HG02763 (cell line): ENCODE measurements around the gene OXSR1.
"Not testable (repeated sequence)": the region's sequence is repeated elsewhere in the genome, so short reads cannot be mapped to it uniquely, and the experiment has no call there.

Experiments used
- ATAC-seq: cut with Tn5 transposase; IDR thresholded peaks from one replicate; pipeline ENCODE4 v1.9.1; 2021; ENCODE audit warnings: mild to moderate bottlenecking, moderate library complexity; ENCODE audit not compliant: unreplicated experiment

OXSR1 gene

DNA sequence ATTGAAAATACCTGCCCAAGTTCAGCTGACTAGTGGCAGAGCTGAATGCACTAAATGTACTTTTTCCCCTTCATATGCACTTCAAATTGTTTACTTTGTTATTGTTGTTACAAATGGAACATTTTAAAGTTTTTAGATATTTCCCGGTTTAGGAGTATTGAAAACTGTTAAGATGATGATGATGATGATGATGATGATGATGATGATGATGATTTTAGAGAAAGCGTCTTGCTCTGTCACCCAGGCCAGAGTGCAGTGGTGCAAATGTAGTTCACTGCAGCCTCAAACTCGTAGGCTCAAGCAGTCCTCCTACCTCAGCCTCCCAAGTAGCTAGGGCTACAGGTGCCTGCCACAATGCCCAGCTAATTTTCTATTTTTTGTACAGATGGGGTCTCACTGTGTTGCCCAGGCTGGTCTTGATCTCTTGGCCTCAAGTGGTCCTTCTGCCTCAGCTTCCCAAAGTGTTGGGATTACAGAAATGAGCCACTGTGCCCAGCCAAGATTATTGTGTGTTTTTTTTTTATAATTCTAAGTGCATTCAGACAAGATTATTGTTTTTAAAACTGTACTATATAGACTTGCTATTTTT is 54.4 kb downstream of the OXSR1 start:
- no peak for ATAC-seq

DNA sequence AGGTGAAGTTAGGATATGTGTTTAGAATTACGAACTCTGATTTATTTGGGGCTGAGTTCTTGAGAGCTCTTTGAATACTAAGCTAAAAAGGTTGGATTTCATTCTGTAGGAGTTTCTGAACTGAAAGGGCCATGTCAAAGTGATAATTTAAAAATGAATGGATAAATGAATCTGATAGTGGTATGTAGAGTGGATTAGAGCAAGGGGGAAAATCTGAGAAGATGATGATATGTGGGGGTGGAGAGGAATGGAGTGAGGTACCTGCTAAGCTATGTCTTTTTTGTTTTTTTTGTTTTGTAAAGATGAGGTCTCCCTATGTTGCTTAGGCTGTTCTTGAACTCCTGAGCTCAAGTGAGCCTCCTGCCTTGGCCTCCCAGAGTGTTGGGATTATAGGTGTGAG is 55.7 kb downstream of the OXSR1 start:
- no peak for ATAC-seq

DNA sequence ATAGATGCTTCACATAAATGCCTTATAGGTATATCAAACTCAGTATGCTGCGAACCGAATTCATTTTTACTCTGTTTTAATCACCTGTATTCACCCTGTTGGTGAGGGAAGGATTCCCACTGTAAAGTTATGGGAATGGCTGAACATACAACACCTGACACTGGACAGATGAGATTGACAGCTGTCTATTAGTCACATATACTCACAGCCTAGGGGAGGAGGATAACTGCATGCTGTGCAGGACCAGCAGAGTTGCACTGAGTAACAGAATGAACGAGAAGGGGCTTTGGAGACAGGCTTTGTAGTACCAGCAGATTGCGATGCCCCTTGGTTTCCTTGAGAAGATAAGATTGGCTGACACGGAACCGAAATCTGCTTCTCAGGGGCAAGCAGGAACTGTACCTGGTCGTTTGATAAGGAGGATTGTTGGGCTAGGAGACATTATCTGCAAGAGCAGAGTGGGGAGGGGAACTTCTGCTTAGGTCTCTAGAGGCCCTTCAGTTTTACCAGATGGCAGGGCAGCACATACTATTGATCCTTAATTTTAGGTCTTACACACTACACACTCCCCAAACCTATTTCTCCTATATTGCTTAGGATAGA is 56.8 kb downstream of the OXSR1 start:
- ATAC-seq = no peak

DNA sequence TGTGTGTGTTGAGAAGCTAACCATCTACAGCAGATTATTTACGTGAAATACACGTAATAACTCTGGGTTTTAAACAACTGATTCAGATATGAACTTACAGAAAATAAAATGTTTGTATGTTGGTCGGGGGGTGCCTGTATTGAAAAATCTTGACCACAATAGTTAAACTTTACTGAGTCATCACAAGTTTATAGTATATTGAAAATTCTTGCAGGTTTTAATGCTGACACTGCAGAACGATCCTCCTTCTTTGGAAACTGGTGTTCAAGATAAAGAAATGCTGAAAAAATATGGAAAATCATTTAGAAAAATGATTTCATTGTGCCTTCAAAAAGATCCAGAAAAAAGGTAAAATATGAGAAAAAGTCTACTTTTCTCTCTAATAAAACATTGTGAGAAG is 59.0 kb downstream of the OXSR1 start:
- ATAC-seq = no peak

DNA sequence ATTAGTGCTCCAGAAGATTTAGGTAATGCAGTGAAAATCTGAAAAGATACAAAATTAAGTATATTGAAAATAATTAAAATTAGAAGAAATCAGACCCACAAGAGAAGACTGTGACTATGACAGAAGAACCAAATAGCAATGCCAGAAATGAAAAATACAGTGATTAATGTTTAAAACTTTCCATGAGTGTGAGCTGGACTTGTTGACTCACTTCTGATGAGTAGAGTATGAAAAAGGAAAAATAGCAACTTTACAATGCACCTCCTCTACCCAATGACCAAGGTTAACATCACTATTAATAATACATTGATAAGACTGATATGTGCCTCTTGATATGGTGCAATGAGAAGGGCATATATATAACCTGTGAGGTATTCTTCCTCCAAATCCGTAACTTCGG is 60.9 kb downstream of the OXSR1 start:
- no peak for ATAC-seq

DNA sequence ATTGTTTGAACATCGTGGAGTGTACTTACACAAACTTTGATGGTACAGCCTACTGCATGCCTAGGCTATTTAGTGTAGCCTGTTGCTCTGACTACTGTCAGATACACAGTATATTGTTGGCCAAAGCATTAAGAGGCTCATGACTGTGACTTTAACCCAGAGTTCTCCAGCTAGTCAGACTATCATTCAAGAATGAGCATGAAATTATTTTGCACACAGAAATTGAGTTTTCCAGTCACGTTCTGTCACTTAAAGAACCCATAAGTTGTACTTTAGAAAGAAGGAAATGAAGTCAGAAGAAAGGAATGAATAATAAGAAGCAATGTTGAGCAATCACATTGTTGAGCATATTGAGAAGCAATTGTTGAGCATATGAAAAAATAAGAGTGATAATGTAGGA is 62.7 kb downstream of the OXSR1 start:
- no peak for ATAC-seq

DNA sequence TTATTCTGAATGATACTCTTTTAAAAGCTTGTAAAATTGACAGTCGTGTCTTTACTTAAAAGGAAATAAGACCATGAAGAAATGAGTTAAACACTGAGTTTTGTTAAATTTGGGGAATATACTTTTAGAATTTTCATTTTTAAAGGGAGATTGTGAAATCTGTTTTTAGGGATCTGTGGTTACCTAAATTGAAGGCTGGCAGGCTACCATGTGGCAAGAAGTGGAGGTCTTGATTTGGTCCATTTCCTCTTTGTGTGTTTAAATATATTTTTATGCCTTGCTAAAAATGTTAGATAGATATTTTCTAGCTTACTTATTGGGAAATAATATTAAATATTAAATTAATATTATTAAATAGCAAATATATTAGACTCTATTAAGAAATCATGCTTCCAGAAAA is 63.7 kb downstream of the OXSR1 start:
- ATAC-seq = no peak

DNA sequence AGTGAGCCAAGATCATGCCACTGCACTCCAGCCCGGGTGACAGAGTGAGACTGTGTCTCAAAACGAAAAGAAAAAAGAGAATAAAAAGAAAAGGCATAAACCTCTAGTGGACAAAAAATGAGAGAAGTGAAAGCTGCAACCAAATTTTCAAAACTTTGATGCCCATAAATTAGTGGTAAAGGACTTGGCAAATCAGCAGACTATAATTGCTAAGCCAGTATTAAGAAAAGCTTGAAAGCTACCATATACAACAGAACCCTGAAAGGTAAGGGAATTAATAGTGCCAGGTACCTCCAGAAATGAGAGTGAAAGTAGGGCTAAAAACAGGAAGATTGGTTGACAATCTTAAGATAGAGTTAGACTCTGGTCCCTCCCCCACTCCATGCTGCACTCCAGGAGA is 67.4 kb downstream of the OXSR1 start:
- no peak for ATAC-seq

DNA sequence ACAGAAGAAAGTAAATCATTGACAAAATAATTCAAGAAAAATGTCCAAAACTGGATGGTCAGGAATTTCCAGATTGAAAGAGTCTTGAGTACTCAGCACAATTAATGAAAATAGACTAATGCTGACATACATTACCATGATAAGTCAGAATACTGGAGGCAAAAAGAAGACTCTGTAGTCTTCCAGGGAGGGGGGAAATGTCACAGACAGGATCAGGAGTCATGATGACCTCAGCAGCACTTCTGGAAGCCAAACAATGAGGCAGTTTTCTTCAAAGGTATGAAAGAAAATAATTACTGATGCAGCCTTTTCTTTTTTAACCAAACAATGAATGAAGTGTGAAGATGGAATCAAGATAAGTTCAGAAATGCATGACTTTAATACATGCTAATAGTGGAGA is 70.1 kb downstream of the OXSR1 start:
- ATAC-seq = no peak

DNA sequence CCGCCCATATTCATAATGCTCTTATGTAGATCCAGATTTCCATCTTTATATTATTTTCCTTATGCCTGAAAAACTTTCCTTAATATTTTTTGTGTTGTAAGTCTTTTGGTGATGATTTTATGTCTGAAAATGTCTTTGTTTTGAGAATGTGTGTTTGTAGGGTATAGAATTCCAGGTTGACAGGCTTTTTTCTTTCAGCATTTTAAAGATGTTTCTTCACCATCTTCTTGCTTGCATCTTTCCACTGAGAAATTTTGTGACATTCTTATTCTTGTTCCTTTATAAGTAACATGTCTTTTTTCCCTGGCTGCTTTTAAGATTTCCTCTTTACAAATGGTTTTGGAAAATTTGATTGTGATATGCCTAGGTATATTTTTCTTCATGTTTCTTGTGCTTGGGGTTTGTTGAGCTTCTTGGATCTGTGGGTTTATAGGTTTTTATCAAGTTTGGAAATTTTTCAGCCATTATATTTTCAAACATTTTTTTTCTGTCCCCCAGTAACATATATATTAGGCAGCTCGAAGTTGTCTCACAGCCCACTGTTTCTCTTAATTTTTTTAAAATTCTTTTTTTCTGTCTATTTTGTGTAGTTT is 73.2 kb downstream of the OXSR1 start:
- no peak for ATAC-seq

DNA sequence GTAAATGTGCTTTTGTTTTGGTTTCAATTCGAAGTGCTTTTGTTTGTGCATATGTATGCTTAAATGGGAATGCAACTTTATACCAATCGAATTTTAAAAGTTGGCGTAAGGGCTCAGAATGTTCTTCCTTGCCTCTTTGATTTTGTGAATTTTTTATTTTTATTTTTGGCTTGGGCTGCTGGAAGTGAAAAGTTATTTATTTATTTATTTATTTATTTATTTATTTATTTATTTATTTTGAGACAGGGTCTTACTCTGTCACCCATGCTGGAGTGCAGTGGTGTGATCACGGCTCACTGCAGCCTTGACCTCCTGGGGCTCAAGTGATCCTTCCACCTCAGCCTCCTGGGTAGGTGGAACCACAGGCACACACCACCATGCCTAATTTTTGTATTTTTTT is 77.5 kb downstream of the OXSR1 start:
- not testable (repeated sequence) for ATAC-seq

DNA sequence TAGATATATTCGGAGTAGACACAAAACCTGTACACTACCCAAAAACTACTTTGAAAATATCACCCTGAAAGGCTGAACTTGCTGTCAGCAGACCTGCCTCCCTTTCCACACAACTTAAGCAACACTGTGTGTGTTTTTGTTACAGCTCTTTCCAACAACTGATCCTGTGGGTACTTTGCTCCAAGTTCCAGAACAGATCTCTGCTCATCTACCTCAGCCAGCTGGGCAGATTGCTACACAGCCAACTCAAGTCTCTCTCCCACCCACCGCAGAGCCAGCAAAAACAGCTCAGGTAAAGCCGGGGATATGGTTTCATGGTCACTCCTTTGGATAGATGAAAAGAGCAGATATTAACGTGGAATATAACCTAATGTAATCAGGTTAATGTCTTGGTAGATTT is 80.6 kb downstream of the OXSR1 start:
- ATAC-seq = no peak

DNA sequence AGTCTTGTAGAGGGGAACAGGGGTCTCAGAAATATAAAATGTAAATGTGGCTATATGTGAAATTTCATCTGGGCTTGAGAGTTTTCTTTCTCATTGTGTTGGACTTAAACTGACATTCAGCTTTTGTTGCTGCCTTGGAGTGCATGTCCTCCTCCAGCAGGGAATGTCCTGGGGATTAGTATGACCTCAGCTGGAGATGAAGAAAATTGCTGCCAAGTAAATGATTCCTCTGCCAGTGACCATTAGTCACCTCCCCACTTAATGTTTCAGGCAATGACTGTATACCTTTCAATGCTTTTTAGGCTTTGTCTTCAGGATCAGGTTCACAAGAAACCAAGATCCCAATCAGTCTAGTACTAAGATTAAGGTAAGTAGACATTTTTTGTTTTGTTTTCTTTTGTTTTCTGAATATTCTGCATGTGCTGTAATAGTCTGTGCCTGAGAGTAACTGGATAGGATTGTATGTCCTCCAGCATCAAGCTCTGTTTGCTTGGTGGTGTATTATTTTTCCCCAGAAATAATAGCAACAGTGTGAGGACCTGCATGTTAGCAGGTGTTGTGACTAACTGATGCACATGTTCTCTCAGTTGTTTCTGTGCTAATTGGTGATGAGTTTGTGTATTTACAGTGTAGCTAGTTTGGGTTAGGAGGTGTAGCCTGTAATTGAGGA is 82.2 kb downstream of the OXSR1 start:
- ATAC-seq = no peak

DNA sequence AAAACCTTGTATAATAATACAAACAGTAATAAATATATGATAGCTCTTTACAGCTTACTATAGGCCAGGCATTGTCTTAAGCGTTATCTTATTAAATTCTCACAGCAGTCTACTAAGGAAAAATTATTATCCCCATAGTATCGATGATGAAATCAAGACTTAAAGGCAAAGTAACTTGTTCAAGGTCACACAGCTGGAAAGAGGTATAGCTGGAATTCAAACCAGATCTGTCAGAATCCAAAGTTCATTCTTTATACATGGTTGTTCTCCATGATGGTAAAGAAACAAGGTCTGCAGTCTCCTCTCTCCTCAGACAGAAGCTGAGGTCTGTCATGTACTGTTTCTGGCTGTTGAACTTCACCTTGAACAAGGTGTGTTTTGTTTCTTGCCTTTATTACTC is 84.9 kb downstream of the OXSR1 start:
- ATAC-seq = no peak

DNA sequence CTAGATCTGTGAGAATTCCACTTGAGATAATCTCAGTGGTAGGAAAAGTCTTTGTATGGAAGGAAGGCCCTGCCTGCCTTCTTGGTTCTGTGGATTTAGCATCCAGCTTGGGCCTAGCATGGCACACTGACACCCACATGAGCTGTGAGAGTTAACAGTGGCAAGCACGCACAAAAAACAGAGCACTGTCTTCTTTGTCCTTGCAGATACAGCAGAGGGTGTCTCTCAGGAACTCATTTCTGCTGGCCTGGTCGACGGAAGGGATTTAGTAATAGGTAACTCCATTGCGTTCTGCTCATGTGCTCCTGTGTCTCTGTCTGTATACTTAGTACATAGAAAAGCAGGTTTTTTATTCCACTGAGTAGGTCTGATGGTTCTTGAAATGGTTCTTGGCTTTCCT is 85.9 kb downstream of the OXSR1 start:
- no peak for ATAC-seq

DNA sequence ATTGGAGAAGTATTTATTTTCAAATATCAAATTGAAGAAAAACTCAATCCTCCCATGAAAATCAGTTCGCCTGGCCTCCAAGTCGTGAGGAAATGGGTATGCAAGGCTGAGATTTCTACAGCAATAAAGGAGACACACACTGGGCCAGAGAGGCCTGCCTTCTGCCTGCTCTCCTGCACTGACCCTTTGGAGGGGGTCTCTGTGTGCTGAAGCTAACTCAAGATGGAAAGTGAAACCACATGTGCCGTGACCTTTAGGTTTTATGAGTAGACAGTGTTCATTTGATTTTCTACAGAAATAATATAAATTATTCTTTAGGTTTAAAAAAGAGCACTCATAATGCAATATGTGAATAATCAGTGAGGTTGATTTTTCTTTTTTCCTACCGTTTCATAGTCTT is 88.4 kb downstream of the OXSR1 start:
- ATAC-seq = no peak

DNA sequence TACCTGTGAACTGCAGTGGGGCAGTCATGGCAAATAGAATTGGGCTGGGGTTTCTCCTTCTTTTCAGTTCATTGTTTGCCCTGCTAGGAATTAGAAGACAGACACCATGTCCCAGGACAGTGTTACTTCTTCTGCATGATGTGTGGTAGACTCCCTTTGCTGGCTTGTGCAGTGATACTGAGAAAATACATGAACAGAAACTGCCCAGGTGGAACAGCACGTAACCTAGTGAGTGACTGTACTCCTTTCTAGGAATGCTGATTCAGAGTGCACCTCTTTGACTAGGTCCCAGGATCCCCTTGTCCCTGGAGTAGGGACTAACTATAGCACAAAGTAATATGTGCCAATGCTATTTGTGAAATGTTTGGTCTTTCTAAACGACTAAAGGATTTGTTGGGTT is 89.5 kb downstream of the OXSR1 start:
- ATAC-seq = no peak

DNA sequence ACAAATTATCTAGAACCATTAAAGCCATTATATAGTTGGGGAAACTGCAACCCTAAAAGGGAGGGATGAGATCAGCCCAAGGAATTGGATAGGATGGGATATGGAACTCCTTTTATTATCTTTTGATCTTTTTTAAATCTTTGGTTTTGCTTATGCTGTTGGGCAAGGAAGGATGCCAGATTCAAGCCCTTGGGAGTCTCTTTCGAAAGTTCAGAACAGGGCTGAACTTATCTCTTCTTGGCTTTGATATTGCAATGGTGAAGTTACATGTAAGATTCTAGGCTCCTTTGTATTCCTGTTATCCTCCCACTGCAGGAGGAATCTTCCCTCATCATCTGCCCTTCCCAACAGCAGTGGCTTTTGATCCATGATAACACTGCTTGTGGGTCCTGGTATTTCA is 90.3 kb downstream of the OXSR1 start:
- ATAC-seq = no peak

DNA sequence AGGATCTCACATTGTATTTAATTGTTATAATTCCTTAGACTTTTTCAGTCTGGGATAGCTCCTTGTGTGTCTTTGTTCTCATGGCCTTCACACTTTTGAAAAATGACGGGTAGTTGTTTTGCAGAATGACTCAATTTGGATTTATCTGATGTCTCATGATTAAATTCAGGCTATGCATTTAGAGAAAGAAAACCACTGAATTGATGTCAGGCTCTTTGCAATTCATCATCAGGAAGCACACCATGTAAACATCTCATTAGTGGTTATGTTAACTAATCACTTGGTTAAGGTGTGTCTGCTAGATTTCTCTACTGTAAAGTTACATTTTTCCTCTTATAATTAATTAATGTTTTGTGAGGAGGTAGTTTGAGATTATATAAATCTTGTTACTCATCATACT is 92.2 kb downstream of the OXSR1 start:
- no peak for ATAC-seq

DNA sequence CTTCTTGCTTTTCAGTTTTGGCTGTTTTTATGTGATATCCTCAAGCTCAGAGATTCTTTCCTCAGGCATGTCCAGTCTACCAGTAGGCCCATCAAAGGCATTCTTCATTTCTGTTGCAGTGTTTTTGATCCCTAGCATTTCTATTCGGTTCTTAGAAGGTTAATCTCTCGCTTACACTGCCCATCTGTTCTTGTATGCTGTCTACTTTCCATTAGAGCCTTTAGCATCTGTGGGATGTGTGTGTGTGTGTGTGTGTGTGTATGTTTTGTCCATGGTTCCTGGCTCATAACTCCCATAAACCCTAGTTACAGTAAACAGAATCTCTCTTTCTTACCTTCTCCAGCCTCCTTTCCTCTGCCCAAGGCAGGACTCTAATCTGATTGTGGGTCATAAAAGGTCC is 95.1 kb downstream of the OXSR1 start:
- ATAC-seq = no peak

DNA sequence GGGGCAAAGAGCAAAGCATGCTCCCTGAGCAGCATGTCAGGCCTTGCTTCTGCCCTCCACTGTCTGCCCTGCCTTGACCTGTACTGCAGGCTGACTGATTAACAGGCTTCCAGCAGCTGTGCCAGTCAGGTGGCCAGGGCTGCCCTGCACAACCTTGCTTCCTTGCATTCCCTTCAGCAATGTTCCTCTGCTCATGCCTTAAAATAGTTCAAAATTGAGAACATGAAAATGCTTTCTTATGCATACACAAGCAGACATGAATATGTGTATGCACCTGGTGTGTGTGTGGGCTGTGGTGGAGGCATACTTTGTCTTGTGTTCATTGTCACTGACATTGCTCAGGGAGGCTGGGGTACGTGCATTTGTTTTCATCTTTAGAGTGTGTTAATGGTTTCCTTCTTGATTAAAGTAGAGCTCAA is 99.0 kb downstream of the OXSR1 start:
- ATAC-seq = no peak

DNA sequence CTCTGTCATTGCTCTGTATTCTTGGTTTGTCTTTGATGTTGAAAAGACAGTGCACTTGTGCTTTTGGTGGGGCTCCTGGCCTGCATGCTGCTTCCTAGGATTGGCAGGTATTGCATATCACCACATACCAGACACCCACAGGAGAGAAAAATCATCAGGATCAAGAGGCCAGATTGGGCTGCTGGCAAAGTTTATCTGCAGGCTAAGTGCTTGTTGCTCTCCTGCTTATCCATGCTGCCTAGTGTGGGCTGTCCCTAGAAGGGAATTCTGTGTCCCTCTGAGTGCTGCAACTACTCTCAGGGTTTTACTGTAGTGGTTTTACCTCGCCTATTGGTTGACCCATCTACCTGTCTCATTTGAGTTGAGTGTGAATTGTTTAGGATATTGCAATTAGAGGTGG is 99.4 kb downstream of the OXSR1 start:
- no peak for ATAC-seq
